K562 (cell line): Measurements from ENCODE around the gene RAP1GDS1. TPM values are rescaled to one million over a fixed set of nuclear protein-coding genes. Genes with fewer than 3 reads are reported as not detected.
A peak's percentile ranks its signal among the peaks of the same experiment; 100 is the strongest.

Source experiments
- BHLHE40 ChIP-seq: IDR thresholded peaks from 2 replicates; pipeline ENCODE4 v1.6.1; 2011; ENCODE audit warnings: low read length, improper control_type of control experiment
- JUND ChIP-seq, 2 experiments: IDR thresholded peaks; 2 replicates in 1 of 2; 3 replicates in 1 of 2; pipeline ENCODE4 v1.6.1; 2011; ENCODE audit warnings: borderline replicate concordance in 2 of 2, low read depth in 2 of 2, low read length in 2 of 2, improper control_type of control experiment in 1 of 2, missing biosample characterization in 1 of 2, missing genetic modification characterization in 1 of 2, missing genetic modification reagents in 1 of 2
- MAFG ChIP-seq: fragments of 450-650 bp; conservative IDR thresholded peaks from 2 replicates; pipeline ENCODE4 v1.6.1; 2016; ENCODE audit warnings: missing genetic modification characterization, missing compliant biosample characterization
- NFYB ChIP-seq: IDR thresholded peaks from 2 replicates; pipeline ENCODE4 v1.6.1; 2011; ENCODE audit warnings: mild to moderate bottlenecking, moderate library complexity; ENCODE audit not compliant: insufficient read length; ENCODE audit errors: extremely low read depth
- POU5F1 ChIP-seq: fragments of 150-350 bp; IDR thresholded peaks from 2 replicates; pipeline ENCODE4 v1.6.1; 2014; ENCODE audit warnings: borderline replicate concordance, low read length, low read depth, mild to moderate bottlenecking; ENCODE audit not compliant: partially characterized antibody
- RAD21 ChIP-seq, 2 experiments: fragments of 250-450 bp in 1 of 2; fragments of 450-650 bp in 1 of 2; sonication (Bioruptor Pico) in 1 of 2; formaldehyde crosslinking in 1 of 2; IDR thresholded peaks in 1 of 2; conservative IDR thresholded peaks in 1 of 2; 2 replicates each; pipeline versions ENCODE4 v1.4.0 to v1.8.0; 2020 to 2022; ENCODE audit warnings: mild to moderate bottlenecking in 2 of 2, moderate library complexity in 1 of 2
- RBFOX2 ChIP-seq: fragments of 200-400 bp; formaldehyde crosslinking; IDR thresholded peaks from 2 replicates; pipeline ENCODE4 v1.6.1; 2017; ENCODE audit warnings: low read depth, mild to moderate bottlenecking, low read length, moderate library complexity
- SMC3 ChIP-seq: conservative IDR thresholded peaks from 2 replicates; pipeline ENCODE4 v1.6.1; 2011; ENCODE audit warnings: low read depth, low read length, improper control_type of control experiment; ENCODE audit not compliant: insufficient read depth
- SRSF1 ChIP-seq: fragments of 200-400 bp; formaldehyde crosslinking; IDR thresholded peaks from 2 replicates; pipeline ENCODE4 v1.6.1; 2017; ENCODE audit warnings: mild to moderate bottlenecking, low read depth, low read length, moderate library complexity
- ZFP36 ChIP-seq: fragments of 150-350 bp; IDR thresholded peaks from 2 replicates; pipeline ENCODE4 v1.6.1; 2018; ENCODE audit warnings: low read length, low read depth; ENCODE audit not compliant: partially characterized antibody
- ZNF354B ChIP-seq: fragments of 250-450 bp; sonication (Bioruptor Pico); IDR thresholded peaks from 2 replicates; pipeline ENCODE4 v1.4.0; 2020
- polyA plus RNA-seq, 8 experiments: library from polyadenylated mRNA; depleted of rRNA in 4 of 8; stranded (reverse) in 5 of 8; unstranded in 3 of 8; fragments of >200 nt; fragmentation: Nextera tagmentation in 2 of 8; fragmentation: Illumina TruSeq in 1 of 8; extraction: Ambion mirVana in 2 of 8; extraction: Trizol in 1 of 8; gene quantifications; 2 replicates each; pipeline versions ENCODE4 v1.2.1 to v1.2.3, GENCODE V29; 2011 to 2014; ENCODE audit warnings: inconsistent platforms in 1 of 8, missing spikeins in 1 of 8
- total RNA-seq, 7 experiments: library from RNA; depleted of rRNA in 6 of 7; stranded (reverse); fragments of >200 nt in 6 of 7; fragmentation: Illumina TruSeq in 2 of 7; extraction: Trizol in 2 of 7; gene quantifications; 2 replicates each; pipeline versions ENCODE4 v1.2.1 to v1.2.3, GENCODE V29; 2011 to 2021; ENCODE audit warnings: low replicate concordance in 1 of 7
- TF ChIP-seq, protein P1 (sequence below), 2 experiments: fragments of 450-650 bp; formaldehyde crosslinking in 1 of 2; IDR thresholded peaks; 2 replicates each; pipeline versions ENCODE4 v1.4.0 to v1.6.1; 2014 to 2020; ENCODE audit warnings: mild to moderate bottlenecking in 2 of 2, borderline replicate concordance in 1 of 2, low read depth in 1 of 2
- TF ChIP-seq, protein P2 (sequence below), 3 experiments: fragments of 200-800 bp in 1 of 3; sonication (Bioruptor generic) in 1 of 3; sonication (generic) in 1 of 3; formaldehyde crosslinking in 1 of 3; IDR thresholded peaks; 2 replicates each; pipeline versions ENCODE4 v1.6.1 to v1.8.0; 2016 to 2022; ENCODE audit warnings: mild to moderate bottlenecking in 2 of 3, missing compliant biosample characterization in 2 of 3, missing genetic modification characterization in 2 of 3, missing genetic modification reagents in 1 of 3

Gene RAP1GDS1
- total and polyA plus RNA-seq, 9 of the 15 experiments (the other 6 are each of a cell fraction or from before 2014, with no cell fraction given): 27.2 to 55.6 (median 31.5) TPM

DNA sequence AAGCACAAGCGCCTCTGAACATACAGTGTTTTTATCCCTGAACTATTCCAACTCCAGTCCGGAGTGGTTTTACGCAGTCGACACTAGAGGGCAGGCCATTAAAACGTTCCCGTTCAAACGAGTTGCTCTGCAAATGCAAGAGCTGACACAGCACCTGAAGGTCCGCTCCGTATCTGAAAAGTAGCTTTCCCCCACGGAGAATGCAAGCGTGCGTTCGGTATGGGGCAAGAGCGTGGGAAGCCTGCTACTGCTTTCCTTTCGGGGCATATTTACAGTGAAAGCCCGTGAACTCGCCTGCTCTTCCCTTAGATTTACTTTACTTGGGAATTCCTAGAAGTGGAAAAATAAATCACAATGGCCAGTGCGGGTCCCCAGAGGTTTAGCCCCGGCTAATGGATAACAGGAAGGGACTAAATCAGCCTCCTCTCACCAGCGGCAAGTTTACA, 206.5 kb downstream of the RAP1GDS1 start (continued):
- TF ChIP-seq, protein P1, sequence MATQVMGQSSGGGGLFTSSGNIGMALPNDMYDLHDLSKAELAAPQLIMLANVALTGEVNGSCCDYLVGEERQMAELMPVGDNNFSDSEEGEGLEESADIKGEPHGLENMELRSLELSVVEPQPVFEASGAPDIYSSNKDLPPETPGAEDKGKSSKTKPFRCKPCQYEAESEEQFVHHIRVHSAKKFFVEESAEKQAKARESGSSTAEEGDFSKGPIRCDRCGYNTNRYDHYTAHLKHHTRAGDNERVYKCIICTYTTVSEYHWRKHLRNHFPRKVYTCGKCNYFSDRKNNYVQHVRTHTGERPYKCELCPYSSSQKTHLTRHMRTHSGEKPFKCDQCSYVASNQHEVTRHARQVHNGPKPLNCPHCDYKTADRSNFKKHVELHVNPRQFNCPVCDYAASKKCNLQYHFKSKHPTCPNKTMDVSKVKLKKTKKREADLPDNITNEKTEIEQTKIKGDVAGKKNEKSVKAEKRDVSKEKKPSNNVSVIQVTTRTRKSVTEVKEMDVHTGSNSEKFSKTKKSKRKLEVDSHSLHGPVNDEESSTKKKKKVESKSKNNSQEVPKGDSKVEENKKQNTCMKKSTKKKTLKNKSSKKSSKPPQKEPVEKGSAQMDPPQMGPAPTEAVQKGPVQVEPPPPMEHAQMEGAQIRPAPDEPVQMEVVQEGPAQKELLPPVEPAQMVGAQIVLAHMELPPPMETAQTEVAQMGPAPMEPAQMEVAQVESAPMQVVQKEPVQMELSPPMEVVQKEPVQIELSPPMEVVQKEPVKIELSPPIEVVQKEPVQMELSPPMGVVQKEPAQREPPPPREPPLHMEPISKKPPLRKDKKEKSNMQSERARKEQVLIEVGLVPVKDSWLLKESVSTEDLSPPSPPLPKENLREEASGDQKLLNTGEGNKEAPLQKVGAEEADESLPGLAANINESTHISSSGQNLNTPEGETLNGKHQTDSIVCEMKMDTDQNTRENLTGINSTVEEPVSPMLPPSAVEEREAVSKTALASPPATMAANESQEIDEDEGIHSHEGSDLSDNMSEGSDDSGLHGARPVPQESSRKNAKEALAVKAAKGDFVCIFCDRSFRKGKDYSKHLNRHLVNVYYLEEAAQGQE (IDR thresholded peaks at IDR 0.05; ENCODE audit: borderline replicate concordance): peak; percentile 86
- TF ChIP-seq, protein P1 (CRISPR knock-in tag; IDR thresholded peaks at IDR 0.05; ENCODE audit: low read depth): no peak
- TF ChIP-seq ZFP36 (peak; percentile 94), ZNF354B (CRISPR knock-in tag) (no peak), BHLHE40 (0 out of 2 replicates have a peak, but pooled peaks have one; percentile 16), MAFG (peak; percentile 87), NFYB (no peak), RAD21 (CRISPR knock-in tag; conservative IDR thresholded peaks at IDR 0.05 in 1 of 2, IDR thresholded peaks at IDR 0.05 in 1 of 2) (peak; percentile 86 to 87), SMC3 (peak; percentile 82), SRSF1 (no peak), POU5F1 (peak; percentile 18), RBFOX2 (no peak), JUND (IDR thresholded peaks at IDR 0.05; ENCODE audit: borderline replicate concordance, low read depth, low read length) (peak; percentile 61; the same call in 1 of the 2 replicates), JUND (tag; IDR thresholded peaks at IDR 0.05; ENCODE audit: borderline replicate concordance, low read depth, low read length) (no peak; the same call in 2 of the 3 replicates)
- TF ChIP-seq, protein P2, sequence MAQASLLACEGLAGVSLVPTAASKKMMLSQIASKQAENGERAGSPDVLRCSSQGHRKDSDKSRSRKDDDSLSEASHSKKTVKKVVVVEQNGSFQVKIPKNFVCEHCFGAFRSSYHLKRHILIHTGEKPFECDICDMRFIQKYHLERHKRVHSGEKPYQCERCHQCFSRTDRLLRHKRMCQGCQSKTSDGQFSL (CRISPR knock-in tag; IDR thresholded peaks at IDR 0.05): no peak
- TF ChIP-seq, protein P2 (tag; IDR thresholded peaks at IDR 0.05): no peak
